ENCODE results near the gene CACNA1D. TPM values are rescaled to one million over a fixed set of nuclear protein-coding genes. Genes with fewer than 3 reads are reported as not detected.

Gene CACNA1D
- total RNA-seq, 1 experiment from 2014 or later: 1.1 TPM

- no peak for TF ChIP-seq TCF7L2 (IDR thresholded peaks at IDR 0.05; ENCODE audit: borderline replicate concordance, extremely low read depth, insufficient read depth, insufficient read length)
- no peak for TF ChIP-seq EZH2phosphoT487 (IDR thresholded peaks at IDR 0.05; ENCODE audit: borderline replicate concordance)
These were observed 280.0 kb downstream of the CACNA1D start (continued) for GRCh38 chr3:53774414-53774813.

DNA sequence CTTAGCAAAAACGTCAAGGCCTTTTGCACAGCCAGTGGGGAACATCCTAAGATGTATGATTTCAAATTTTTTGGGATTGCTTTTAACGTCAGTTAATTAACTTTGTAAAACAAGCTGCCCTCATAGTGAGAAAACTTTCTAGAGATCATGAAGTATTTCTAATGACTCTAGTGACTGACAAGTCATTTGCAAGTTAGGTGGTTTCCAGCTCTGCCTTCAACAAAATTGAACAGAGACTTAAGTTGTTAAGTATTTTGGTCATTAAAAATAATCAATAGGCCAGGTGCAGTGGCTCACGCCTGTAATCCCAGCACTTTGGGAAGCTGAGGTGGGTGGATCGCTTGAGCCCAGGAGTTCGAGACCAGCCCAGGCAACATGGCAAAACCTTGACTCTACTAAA lies 280.6 kb downstream of the CACNA1D start:
- intact Hi-C loops (cut with micrococcal nuclease): no loop called here
- RAD21 ChIA-PET (ENCODE audit: low non-redundant PET in 1 of 2, low total read pairs in 2 of 2, uncharacterized antibody in 2 of 2, unreplicated experiment in 2 of 2): no interaction called here
- no TSS peak for BruUV-seq (replicated peaks)
- POLR2A ChIA-PET: no interaction called here
- no peaks in the 10 kb centered on the region for H3K9me3 ChIP-seq (ENCODE audit: control insufficient read depth in 1 of 2, insufficient read depth in 1 of 2, low read depth in 1 of 2, low read length in 2 of 2)
- H3K4me2 ChIP-seq (ENCODE audit: low read length): no peak overlapping the region
- no peak overlapping the region for H3K9ac ChIP-seq (ENCODE audit: low read length)
- H3K36me3 ChIP-seq (ENCODE audit: control insufficient read depth in 1 of 2, insufficient read depth in 2 of 2, low read length in 2 of 2): no peaks in the 10 kb centered on the region
- no peak for DNase-seq (ENCODE audit: low read depth, low spot score)
- ATAC-seq: no peak
- H3K27ac ChIP-seq (ENCODE audit: low read depth, low read length): no peak overlapping the region
- H3K79me2 ChIP-seq (ENCODE audit: insufficient read depth, low read length): no peaks in the 10 kb centered on the region
- no peaks in the 10 kb centered on the region for H3K4me1 ChIP-seq (ENCODE audit: control insufficient read depth in 1 of 2, insufficient read depth in 2 of 2, low read length in 2 of 2)
- H3K9me2 ChIP-seq (ENCODE audit: insufficient read depth): no peaks in the 10 kb centered on the region
- no peaks in the 10 kb centered on the region for H4K20me1 ChIP-seq (ENCODE audit: insufficient read depth)
- no peak for TF ChIP-seq SRF (IDR thresholded peaks at IDR 0.05; ENCODE audit: low read depth)
- no peak for TF ChIP-seq FOSL1 (IDR thresholded peaks at IDR 0.05; ENCODE audit: low read depth)
- TF ChIP-seq ZNF274 (IDR thresholded peaks at IDR 0.05; ENCODE audit: low read depth, low read length): no peak
- TF ChIP-seq, protein P1, sequence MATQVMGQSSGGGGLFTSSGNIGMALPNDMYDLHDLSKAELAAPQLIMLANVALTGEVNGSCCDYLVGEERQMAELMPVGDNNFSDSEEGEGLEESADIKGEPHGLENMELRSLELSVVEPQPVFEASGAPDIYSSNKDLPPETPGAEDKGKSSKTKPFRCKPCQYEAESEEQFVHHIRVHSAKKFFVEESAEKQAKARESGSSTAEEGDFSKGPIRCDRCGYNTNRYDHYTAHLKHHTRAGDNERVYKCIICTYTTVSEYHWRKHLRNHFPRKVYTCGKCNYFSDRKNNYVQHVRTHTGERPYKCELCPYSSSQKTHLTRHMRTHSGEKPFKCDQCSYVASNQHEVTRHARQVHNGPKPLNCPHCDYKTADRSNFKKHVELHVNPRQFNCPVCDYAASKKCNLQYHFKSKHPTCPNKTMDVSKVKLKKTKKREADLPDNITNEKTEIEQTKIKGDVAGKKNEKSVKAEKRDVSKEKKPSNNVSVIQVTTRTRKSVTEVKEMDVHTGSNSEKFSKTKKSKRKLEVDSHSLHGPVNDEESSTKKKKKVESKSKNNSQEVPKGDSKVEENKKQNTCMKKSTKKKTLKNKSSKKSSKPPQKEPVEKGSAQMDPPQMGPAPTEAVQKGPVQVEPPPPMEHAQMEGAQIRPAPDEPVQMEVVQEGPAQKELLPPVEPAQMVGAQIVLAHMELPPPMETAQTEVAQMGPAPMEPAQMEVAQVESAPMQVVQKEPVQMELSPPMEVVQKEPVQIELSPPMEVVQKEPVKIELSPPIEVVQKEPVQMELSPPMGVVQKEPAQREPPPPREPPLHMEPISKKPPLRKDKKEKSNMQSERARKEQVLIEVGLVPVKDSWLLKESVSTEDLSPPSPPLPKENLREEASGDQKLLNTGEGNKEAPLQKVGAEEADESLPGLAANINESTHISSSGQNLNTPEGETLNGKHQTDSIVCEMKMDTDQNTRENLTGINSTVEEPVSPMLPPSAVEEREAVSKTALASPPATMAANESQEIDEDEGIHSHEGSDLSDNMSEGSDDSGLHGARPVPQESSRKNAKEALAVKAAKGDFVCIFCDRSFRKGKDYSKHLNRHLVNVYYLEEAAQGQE (IDR thresholded peaks at IDR 0.05; ENCODE audit: low read depth): no peak
- TF ChIP-seq YY1 (IDR thresholded peaks at IDR 0.05; ENCODE audit: extremely low read depth, insufficient replicate concordance, low read depth, low read length): no peak
- TF ChIP-seq EGR1 (IDR thresholded peaks at IDR 0.05; ENCODE audit: low read depth): no peak
- no peak for TF ChIP-seq ELF1 (IDR thresholded peaks at IDR 0.05; ENCODE audit: borderline replicate concordance, low read depth)
- no peak for TF ChIP-seq MAX (IDR thresholded peaks at IDR 0.05)
- TF ChIP-seq SP1 (IDR thresholded peaks at IDR 0.05; ENCODE audit: low read depth): no peak
- TF ChIP-seq ZFX (IDR thresholded peaks at IDR 0.05): no peak
- no peak for TF ChIP-seq CEBPB (IDR thresholded peaks at IDR 0.05; ENCODE audit: low read depth)
- TF ChIP-seq EZH2phosphoT487 (IDR thresholded peaks at IDR 0.05; ENCODE audit: borderline replicate concordance): no peak
- no peak for TF ChIP-seq TCF7L2 (IDR thresholded peaks at IDR 0.05; ENCODE audit: borderline replicate concordance, extremely low read depth, insufficient read depth, insufficient read length)
- no peak for TF ChIP-seq RAD21 (IDR thresholded peaks at IDR 0.05; ENCODE audit: low read depth)
- no peak overlapping the region for H2AFZ ChIP-seq (ENCODE audit: low read depth, low read length, poor library complexity, severe bottlenecking)
- CTCF ChIA-PET: no interaction called here
- no peak overlapping the region for H3K4me3 ChIP-seq (replicated peaks in 1 of 2; ENCODE audit: low read depth in 1 of 2, low read length in 2 of 2)
- H3K27me3 ChIP-seq (ENCODE audit: insufficient read depth, low read length): peaks cover 10% of the 10 kb centered on the region

Measured in HCT116 (cell line).